DND-41 (cell line): ENCODE results near the gene SLC35F3.

Source experiments
- ATAC-seq: fragments of 200-7000 bp; cut with Tn5 transposase; 3 replicates; pipeline ENCODE4 v1.9.1; 2021; ENCODE audit warnings: low read depth; ENCODE audit not compliant: insufficient read depth
- DNase-seq: peaks from one replicate; pipeline ENCODE4 v3.0.0-alpha.2; 2020
- H2AFZ ChIP-seq: 2 replicates; pipeline ENCODE4 v1.6.0; 2012; ENCODE audit warnings: low read depth, low read length
- H3K27ac ChIP-seq: 2 replicates; pipeline ENCODE4 v1.5.1; 2012; ENCODE audit warnings: low read length, inconsistent platforms
- H3K27me3 ChIP-seq: fragments of 200-600 bp; sonication (generic); 2 replicates; pipeline ENCODE4 v1.6.0; 2012; ENCODE audit warnings: low read length, mild to moderate bottlenecking, inconsistent platforms; ENCODE audit not compliant: insufficient read depth, poor library complexity
- H3K36me3 ChIP-seq: 2 replicates; pipeline ENCODE4 v1.5.1; 2012; ENCODE audit warnings: low read length, inconsistent platforms; ENCODE audit not compliant: insufficient read depth
- H3K4me1 ChIP-seq: 2 replicates; pipeline ENCODE4 v1.5.1; 2012; ENCODE audit warnings: mild to moderate bottlenecking, low read length; ENCODE audit not compliant: insufficient read depth
- H3K4me2 ChIP-seq: 2 replicates; pipeline ENCODE4 v1.6.0; 2012; ENCODE audit warnings: mild to moderate bottlenecking, moderate library complexity, low read length, inconsistent platforms; ENCODE audit not compliant: insufficient read depth
- H3K4me3 ChIP-seq, 2 experiments: fragments of 200-600 bp in 1 of 2; shearing (Covaris generic) in 1 of 2; 2 replicates each; pipeline ENCODE4 v1.5.1; 2012 to 2016; ENCODE audit warnings: inconsistent platforms in 2 of 2, low read length in 2 of 2, mild to moderate bottlenecking in 2 of 2, low read depth in 1 of 2, moderate library complexity in 1 of 2
- H3K79me2 ChIP-seq: 2 replicates; pipeline ENCODE4 v1.6.0; 2012; ENCODE audit warnings: low read length, inconsistent platforms; ENCODE audit not compliant: insufficient read depth
- H3K9ac ChIP-seq: 2 replicates; pipeline ENCODE4 v1.6.0; 2012; ENCODE audit warnings: low read depth, mild to moderate bottlenecking, inconsistent platforms, low read length, moderate library complexity
- H3K9me3 ChIP-seq: 2 replicates; pipeline ENCODE4 v1.5.1; 2012; ENCODE audit warnings: low read length, moderate library complexity, mild to moderate bottlenecking, inconsistent platforms; ENCODE audit not compliant: insufficient read depth, severe bottlenecking
- H4K20me1 ChIP-seq: 2 replicates; pipeline ENCODE4 v1.6.0; 2012; ENCODE audit warnings: low read length; ENCODE audit not compliant: insufficient read depth
- CTCF ChIP-seq: IDR thresholded peaks from 2 replicates; pipeline ENCODE4 v1.5.1; 2012; ENCODE audit warnings: borderline replicate concordance, low read length, moderate library complexity, mild to moderate bottlenecking; ENCODE audit not compliant: poor library complexity, severe bottlenecking; ENCODE audit errors: extremely low read depth
- EZH2 ChIP-seq: IDR thresholded peaks from 3 replicates; pipeline ENCODE4 v1.6.1; 2012; ENCODE audit warnings: borderline replicate concordance, low read depth, mild to moderate bottlenecking, moderate library complexity, low read length, inconsistent platforms; ENCODE audit not compliant: severe bottlenecking

Gene SLC35F3

GRCh38 chr1:233990486-233990885 is 86.0 kb downstream of the SLC35F3 start:
- H3K79me2 ChIP-seq, result no peaks in the 10 kb centered on the region
- H2AFZ ChIP-seq, result no peak overlapping the region
- H3K9ac ChIP-seq, result no peak overlapping the region
- no peak overlapping the region for H3K4me3 ChIP-seq
- H3K27ac ChIP-seq, result no peak overlapping the region
- no peak overlapping the region for H3K4me2 ChIP-seq
- H3K36me3 ChIP-seq, result no peaks in the 10 kb centered on the region
- no peak for DNase-seq
- no peaks in the 10 kb centered on the region for H3K9me3 ChIP-seq
- H4K20me1 ChIP-seq, result no peaks in the 10 kb centered on the region
- no peak for TF ChIP-seq EZH2
- TF ChIP-seq CTCF, result no peak
- H3K27me3 ChIP-seq, result peaks cover 15% of the 10 kb centered on the region
- H3K4me1 ChIP-seq, result no peaks in the 10 kb centered on the region
- no peak for ATAC-seq

GRCh38 chr1:233993651-233994050 is 89.2 kb downstream of the SLC35F3 start:
- Histone ChIP-seq H2AFZ (no peak overlapping the region), H3K9me3 (no peaks in the 10 kb centered on the region), H3K27ac (no peak overlapping the region), H3K4me2 (no peak overlapping the region), H3K79me2 (no peaks in the 10 kb centered on the region), H3K9ac (no peak overlapping the region), H3K4me3 (no peak overlapping the region), H3K27me3 (peaks cover 13% of the 10 kb centered on the region), H3K36me3 (no peaks in the 10 kb centered on the region), H3K4me1 (no peaks in the 10 kb centered on the region), H4K20me1 (no peaks in the 10 kb centered on the region)
- TF ChIP-seq EZH2 (no peak), CTCF (no peak)
- ATAC-seq (no peak), DNase-seq (no peak)

GRCh38 chr1:233994112-233994511 is 89.6 kb downstream of the SLC35F3 start:
- TF ChIP-seq EZH2 (no peak), CTCF (no peak)
- Histone ChIP-seq H3K9ac (no peak overlapping the region), H3K79me2 (no peaks in the 10 kb centered on the region), H3K27ac (no peak overlapping the region), H3K27me3 (peaks cover 13% of the 10 kb centered on the region), H3K4me2 (no peak overlapping the region), H3K4me3 (no peak overlapping the region), H3K4me1 (no peaks in the 10 kb centered on the region), H4K20me1 (no peaks in the 10 kb centered on the region), H3K9me3 (no peaks in the 10 kb centered on the region), H3K36me3 (no peaks in the 10 kb centered on the region), H2AFZ (no peak overlapping the region)
- DNase-seq (no peak), ATAC-seq (no peak)

- no peak overlapping the region for H3K9ac ChIP-seq
- H3K36me3 ChIP-seq, result no peaks in the 10 kb centered on the region
- H3K4me2 ChIP-seq, result no peak overlapping the region
- no peaks in the 10 kb centered on the region for H4K20me1 ChIP-seq
- H2AFZ ChIP-seq, result no peak overlapping the region
- TF ChIP-seq CTCF (no peak), EZH2 (no peak)
- no peaks in the 10 kb centered on the region for H3K9me3 ChIP-seq
- H3K4me3 ChIP-seq, result no peak overlapping the region
- H3K79me2 ChIP-seq, result no peaks in the 10 kb centered on the region
- peaks cover 22% of the 10 kb centered on the region for H3K27me3 ChIP-seq
- H3K27ac ChIP-seq, result no peak overlapping the region
- ATAC-seq (no peak), DNase-seq (no peak)
- no peaks in the 10 kb centered on the region for H3K4me1 ChIP-seq
Measured at GRCh38 chr1:233998456-233998855, 94.0 kb downstream of the SLC35F3 start.
